ENCODE results near the gene FLVCR2. TPM values are rescaled to one million over a fixed set of nuclear protein-coding genes. Genes with fewer than 3 reads are reported as not detected.

FLVCR2 gene
- total RNA-seq, 4 donors from 2014 or later: 11.8 to 24.3 (median 16.7) TPM

DNA sequence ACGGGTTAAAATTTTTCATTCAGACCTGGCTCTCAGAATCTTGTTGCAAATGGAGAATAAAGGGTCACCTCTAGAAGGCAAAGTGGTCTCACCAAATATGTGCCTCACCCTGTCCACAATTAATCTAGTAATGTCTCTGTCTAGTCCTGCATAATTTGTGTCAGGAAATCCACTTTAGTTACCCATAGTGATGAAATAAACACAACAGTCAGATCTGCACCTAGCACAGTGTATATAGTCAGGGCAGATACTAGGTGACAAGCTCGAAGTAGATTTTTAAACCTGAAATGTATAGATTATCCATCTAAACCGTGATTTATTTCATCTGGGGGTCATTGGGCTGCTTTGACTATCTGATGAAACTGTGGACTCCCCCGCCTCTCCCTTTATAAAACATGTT is 15.9 kb upstream of the FLVCR2 start:
- no peak for TF ChIP-seq POLR2A (IDR thresholded peaks at IDR 0.05)
- TF ChIP-seq, protein P1, sequence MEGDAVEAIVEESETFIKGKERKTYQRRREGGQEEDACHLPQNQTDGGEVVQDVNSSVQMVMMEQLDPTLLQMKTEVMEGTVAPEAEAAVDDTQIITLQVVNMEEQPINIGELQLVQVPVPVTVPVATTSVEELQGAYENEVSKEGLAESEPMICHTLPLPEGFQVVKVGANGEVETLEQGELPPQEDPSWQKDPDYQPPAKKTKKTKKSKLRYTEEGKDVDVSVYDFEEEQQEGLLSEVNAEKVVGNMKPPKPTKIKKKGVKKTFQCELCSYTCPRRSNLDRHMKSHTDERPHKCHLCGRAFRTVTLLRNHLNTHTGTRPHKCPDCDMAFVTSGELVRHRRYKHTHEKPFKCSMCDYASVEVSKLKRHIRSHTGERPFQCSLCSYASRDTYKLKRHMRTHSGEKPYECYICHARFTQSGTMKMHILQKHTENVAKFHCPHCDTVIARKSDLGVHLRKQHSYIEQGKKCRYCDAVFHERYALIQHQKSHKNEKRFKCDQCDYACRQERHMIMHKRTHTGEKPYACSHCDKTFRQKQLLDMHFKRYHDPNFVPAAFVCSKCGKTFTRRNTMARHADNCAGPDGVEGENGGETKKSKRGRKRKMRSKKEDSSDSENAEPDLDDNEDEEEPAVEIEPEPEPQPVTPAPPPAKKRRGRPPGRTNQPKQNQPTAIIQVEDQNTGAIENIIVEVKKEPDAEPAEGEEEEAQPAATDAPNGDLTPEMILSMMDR (IDR thresholded peaks at IDR 0.05): no peak
- intact Hi-C loops (cut with DNase I; ENCODE audit: low total_unique reads): loop anchor here (5.0 kb wide), 1 partner anchor 255 kb away; no protein-coding TSS in a partner anchor
- no peak overlapping the region for H3K4me3 ChIP-seq (ENCODE audit: low read depth, poor library complexity, severe bottlenecking)
- DNase-seq (ENCODE audit: low spot score in 2 of 2): no peak
- WGBS, 2 donors: 74 to 85% methylated on average over 4 of the region's 4 CpGs

- intact Hi-C loops (cut with DNase I; ENCODE audit: low total_unique reads): loop anchor here (5.0 kb wide), 1 partner anchor 257 kb away; no protein-coding TSS in a partner anchor
- TF ChIP-seq, protein P1 (IDR thresholded peaks at IDR 0.05): no peak
- no peak for TF ChIP-seq POLR2A (IDR thresholded peaks at IDR 0.05)
- 71 to 72% methylated on average over 4 of the region's 4 CpGs for WGBS, 2 donors
- no peak overlapping the region for H3K4me3 ChIP-seq (ENCODE audit: low read depth, poor library complexity, severe bottlenecking)
- DNase-seq (ENCODE audit: low spot score in 2 of 2): no peak
Measured at GRCh38 chr14:75563931-75564330, 14.5 kb upstream of the FLVCR2 start.

GRCh38 chr14:75565056-75565455 is 13.4 kb upstream of the FLVCR2 start:
- no peak overlapping the region for H3K4me3 ChIP-seq (ENCODE audit: low read depth, poor library complexity, severe bottlenecking)
- WGBS, 2 donors: 87 to 89% methylated on average over 5 of the region's 5 CpGs
- no peak for TF ChIP-seq POLR2A (IDR thresholded peaks at IDR 0.05)
- TF ChIP-seq, protein P1 (IDR thresholded peaks at IDR 0.05): no peak
- no peak for DNase-seq (ENCODE audit: low spot score in 2 of 2)
- intact Hi-C loops (cut with DNase I; ENCODE audit: low total_unique reads): no loop called here

DNA sequence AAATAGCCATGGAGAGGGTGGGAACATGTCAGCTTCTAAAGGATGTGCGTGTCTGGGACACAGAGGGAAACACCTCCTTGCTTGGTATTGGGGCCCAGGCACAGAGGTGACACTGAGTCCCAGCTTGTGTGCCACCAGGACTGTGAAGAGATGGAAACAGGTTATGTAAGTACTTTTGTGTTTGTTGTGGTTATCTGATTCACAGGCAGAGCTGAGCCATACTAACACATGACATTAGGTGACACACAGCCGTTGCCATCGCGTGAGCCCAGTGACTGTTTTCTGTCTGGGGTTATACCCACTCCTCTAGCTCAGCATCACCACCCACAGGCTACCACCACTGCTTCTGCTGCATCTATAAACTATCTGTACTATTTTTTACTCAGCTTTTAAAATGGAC is 12.1 kb upstream of the FLVCR2 start:
- WGBS, 2 donors: 67 to 73% methylated on average over 4 of the region's 4 CpGs
- no peak for DNase-seq (ENCODE audit: low spot score in 2 of 2)
- TF ChIP-seq, protein P1 (IDR thresholded peaks at IDR 0.05): no peak
- TF ChIP-seq POLR2A (IDR thresholded peaks at IDR 0.05): no peak
- H3K4me3 ChIP-seq (ENCODE audit: low read depth, poor library complexity, severe bottlenecking): no peak overlapping the region
- intact Hi-C loops (cut with DNase I; ENCODE audit: low total_unique reads): no loop called here

DNA sequence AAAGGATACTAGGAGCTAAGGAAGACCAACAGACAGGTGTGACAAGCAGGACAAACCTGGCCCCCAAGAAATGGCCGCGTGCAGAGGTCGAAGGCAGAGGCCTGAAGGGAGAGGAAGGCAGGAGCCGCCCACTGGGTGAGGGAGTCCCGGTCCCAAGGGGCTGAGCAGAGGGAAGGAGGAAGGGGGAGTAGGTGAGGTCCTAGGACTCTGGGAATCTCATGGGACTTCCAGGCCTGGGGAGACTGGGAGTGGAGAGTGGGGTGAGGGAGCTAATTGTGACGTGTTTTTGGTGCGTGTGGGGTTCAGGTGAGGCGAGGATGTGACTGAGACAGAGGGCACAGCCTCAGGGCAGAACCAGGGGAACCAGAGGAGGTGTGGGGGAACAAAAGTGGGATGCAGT is 11.7 kb upstream of the FLVCR2 start:
- DNase-seq (ENCODE audit: low spot score in 2 of 2): no peak
- WGBS, 2 donors: 78 to 84% methylated on average over 8 of the region's 8 CpGs
- no peak overlapping the region for H3K4me3 ChIP-seq (ENCODE audit: low read depth, poor library complexity, severe bottlenecking)
- intact Hi-C loops (cut with DNase I; ENCODE audit: low total_unique reads): no loop called here
- TF ChIP-seq POLR2A (IDR thresholded peaks at IDR 0.05): no peak
- TF ChIP-seq, protein P1 (IDR thresholded peaks at IDR 0.05): no peak

DNA sequence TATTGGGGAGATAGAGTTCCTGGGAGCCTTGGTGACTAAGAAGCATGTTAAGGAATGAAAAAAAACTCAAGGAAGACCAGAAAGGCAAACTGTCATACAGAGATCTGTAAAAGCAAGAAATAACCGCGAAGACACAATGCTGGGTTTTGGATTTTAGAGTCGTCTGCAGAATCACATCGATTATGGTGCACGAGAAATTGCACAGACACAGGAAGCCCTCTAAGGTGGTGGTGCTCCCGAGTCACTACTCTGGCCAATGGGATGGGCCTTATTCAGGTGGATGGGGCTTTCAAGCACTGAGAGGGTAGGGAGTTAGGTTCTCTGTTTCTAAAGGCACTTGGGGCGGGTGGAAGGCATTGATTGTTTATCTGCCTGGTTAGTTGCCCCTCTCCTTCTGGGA is 10.3 kb upstream of the FLVCR2 start:
- no peak overlapping the region for H3K4me3 ChIP-seq (ENCODE audit: low read depth, poor library complexity, severe bottlenecking)
- DNase-seq (ENCODE audit: low spot score in 2 of 2): no peak
- TF ChIP-seq, protein P1 (IDR thresholded peaks at IDR 0.05): no peak
- no peak for TF ChIP-seq POLR2A (IDR thresholded peaks at IDR 0.05)
- WGBS, 2 donors: 88 to 93% methylated on average over 7 of the region's 7 CpGs
- intact Hi-C loops (cut with DNase I; ENCODE audit: low total_unique reads): no loop called here

All from lower leg skin (tissue), 4 donors.